HepG2 (cell line): ENCODE measurements around the gene DIPK1B. TPM values are rescaled to one million over a fixed set of nuclear protein-coding genes. Genes with fewer than 3 reads are reported as not detected.

ENCODE experiments used
- ATAC-seq: fragments of 200-7000 bp; cut with Tn5 transposase; 3 replicates; pipeline ENCODE4 v1.9.1; 2020; ENCODE audit warnings: mild to moderate bottlenecking, moderate library complexity
- BruUV-seq: library from RNA; stranded (reverse); fragments of 400-500 nt; replicated peaks from 2 replicates; lab custom pipeline; 2021; lab: Mats Ljungman, UMichigan
- CTCF ChIA-PET: fragments of 300-600 bp; formaldehyde crosslinking; extraction: SDS; loops from one replicate; lab custom pipeline; 2021; ENCODE audit warnings: low total read pairs, inconsistent platforms, low intra/inter-chr PET ratio; lab: Yijun Ruan, JAX
- POLR2A ChIA-PET: fragments of 350-600 bp; sonication (Branson Sonifier 250); formaldehyde crosslinking; loops from one replicate; lab custom pipeline; 2020; ENCODE audit warnings: antibody characterized with exemption, inconsistent platforms; lab: Yijun Ruan, JAX
- DNase-seq: peaks from one replicate; pipeline ENCODE4 v3.0.0-alpha.2; 2015; ENCODE audit warnings: low spot score
- FAIRE-seq: peaks from 3 replicates; lab custom pipeline; 2011; peaks lifted over from hg19 to GRCh38; lab: Jason Lieb, UNC
- H2AFZ ChIP-seq: one replicate; pipeline ENCODE4 v1.6.1; 2011; ENCODE audit warnings: low read length, inconsistent platforms
- H3K27ac ChIP-seq: fragments of 300-600 bp; 3 replicates; pipeline ENCODE4 v1.8.0; 2011; ENCODE audit warnings: mixed run types, mild to moderate bottlenecking, mixed read lengths, low read length, inconsistent platforms; ENCODE audit not compliant: insufficient read depth; ENCODE audit errors: extremely low read length
- H3K27me3 ChIP-seq, 2 experiments: fragments of 200-600 bp in 1 of 2; 2 replicates in 1 of 2; 3 replicates in 1 of 2; pipeline versions ENCODE4 v1.6.0 to v1.8.0; 2011; ENCODE audit warnings: low read length in 2 of 2, mild to moderate bottlenecking in 2 of 2, moderate library complexity in 2 of 2, inconsistent platforms in 1 of 2; ENCODE audit not compliant: insufficient read depth in 2 of 2, control insufficient read depth in 1 of 2
- H3K36me3 ChIP-seq, 2 experiments: fragments of 200-600 bp in 1 of 2; replicated peaks in 1 of 2; 2 replicates in 1 of 2; 3 replicates in 1 of 2; pipeline versions ENCODE4 v1.5.1 to v1.8.0; 2011; ENCODE audit warnings: low read length in 2 of 2, inconsistent platforms in 1 of 2; ENCODE audit not compliant: insufficient read depth in 2 of 2, control insufficient read depth in 1 of 2
- H3K4me1 ChIP-seq: 2 replicates; pipeline ENCODE4 v1.5.1; 2012; ENCODE audit warnings: low read length, inconsistent platforms; ENCODE audit not compliant: insufficient read depth
- H3K4me2 ChIP-seq: 2 replicates; pipeline ENCODE4 v1.6.0; 2011; ENCODE audit warnings: low read depth, low read length, inconsistent platforms
- H3K4me3 ChIP-seq, 3 experiments: fragments of 200-600 bp in 1 of 3; sonication (generic), shearing (Covaris generic) in 1 of 3; replicated peaks in 1 of 3; 2 replicates each; pipeline ENCODE4 v1.5.1; 2011 to 2016; ENCODE audit warnings: low read length in 3 of 3, inconsistent platforms in 2 of 3, low read depth in 2 of 3, mild to moderate bottlenecking in 2 of 3, control low read depth in 1 of 3, mixed read lengths in 1 of 3; ENCODE audit not compliant: insufficient read depth in 1 of 3
- H3K79me2 ChIP-seq: one replicate; pipeline ENCODE4 v1.6.1; 2011; ENCODE audit warnings: low read length, inconsistent platforms; ENCODE audit not compliant: insufficient read depth
- H3K9ac ChIP-seq: 2 replicates; pipeline ENCODE4 v1.6.0; 2011; ENCODE audit warnings: mild to moderate bottlenecking, low read depth, low read length, inconsistent platforms; ENCODE audit not compliant: insufficient read depth
- H3K9me3 ChIP-seq: 2 replicates; pipeline ENCODE4 v1.5.1; 2012; ENCODE audit warnings: mild to moderate bottlenecking, low read length
- H4K20me1 ChIP-seq: 2 replicates; pipeline ENCODE4 v1.6.0; 2011; ENCODE audit warnings: inconsistent platforms, mild to moderate bottlenecking, low read length, moderate library complexity; ENCODE audit not compliant: insufficient read depth
- CAMTA2 ChIP-seq: sonication (generic); formaldehyde crosslinking; IDR thresholded peaks from 2 replicates; pipeline ENCODE4 v1.4.0; 2020; ENCODE audit warnings: mild to moderate bottlenecking, missing genetic modification reagents, borderline replicate concordance
- HNF4A ChIP-seq: sonication (generic); formaldehyde crosslinking; IDR thresholded peaks from 2 replicates; pipeline ENCODE4 v1.4.0; 2020; ENCODE audit warnings: missing genetic modification reagents
- MAFF ChIP-seq: IDR thresholded peaks from 2 replicates; pipeline ENCODE4 v1.6.1; 2011; ENCODE audit warnings: low read depth, low read length, improper control_type of control experiment
- NR2C2 ChIP-seq: sonication (generic); formaldehyde crosslinking; IDR thresholded peaks from 2 replicates; pipeline ENCODE4 v1.4.0; 2020; ENCODE audit warnings: missing genetic modification reagents, mild to moderate bottlenecking, moderate library complexity, borderline replicate concordance
- NRL ChIP-seq: sonication (generic); formaldehyde crosslinking; IDR thresholded peaks from 2 replicates; pipeline ENCODE4 v1.5.0; 2020; ENCODE audit warnings: missing genetic modification reagents, mild to moderate bottlenecking, moderate library complexity, borderline replicate concordance
- RCOR2 ChIP-seq: IDR thresholded peaks from 2 replicates; pipeline ENCODE4 v1.6.1; 2016; ENCODE audit warnings: missing biosample characterization, missing genetic modification reagents
- ZNF382 ChIP-seq: sonication (generic); formaldehyde crosslinking; IDR thresholded peaks from 2 replicates; pipeline ENCODE4 v1.5.0; 2020; ENCODE audit warnings: missing genetic modification reagents, mild to moderate bottlenecking, borderline replicate concordance
- ZNF761 ChIP-seq: sonication (generic); formaldehyde crosslinking; conservative IDR thresholded peaks from 2 replicates; pipeline ENCODE4 v1.4.0; 2020; ENCODE audit warnings: mild to moderate bottlenecking, missing genetic modification reagents
- ZNF781 ChIP-seq: sonication (generic); formaldehyde crosslinking; IDR thresholded peaks from 2 replicates; pipeline ENCODE4 v1.5.1; 2020; ENCODE audit warnings: borderline replicate concordance, mild to moderate bottlenecking, missing genetic modification reagents; ENCODE audit errors: not compliant biosample characterization
- ZNF839 ChIP-seq: sonication (generic); formaldehyde crosslinking; IDR thresholded peaks from 2 replicates; pipeline ENCODE4 v1.4.0; 2020; ENCODE audit warnings: missing genetic modification reagents, mild to moderate bottlenecking, borderline replicate concordance
- WGBS: methylation state at CpG from one replicate; pipeline ENCODE4 v1.1.6; 2017; ENCODE audit warnings: low lambda C conversion rate; 5-methylcytosine and 5-hydroxymethylcytosine counted together
- in situ Hi-C: cut with HindIII; loops from 2 replicates; pipeline ENCODE4 v1.10.0; 2017; ENCODE audit warnings: low pct_unique_long_range_greater_than_20kb; ENCODE audit not compliant: extremely low pct_ligation_motif_present
- intact Hi-C: fragments of 100-400 bp; cut with micrococcal nuclease; formaldehyde crosslinking; loops from one replicate; pipeline ENCODE4 v1.10.0; 2022; ENCODE audit not compliant: unreplicated experiment
- polyA plus RNA-seq, 8 experiments: library from polyadenylated mRNA; depleted of rRNA in 3 of 8; stranded (reverse) in 7 of 8; unstranded in 1 of 8; fragments of >200 nt; fragmentation: Illumina TruSeq in 4 of 8; extraction: Trizol in 4 of 8; gene quantifications; 2 replicates each; pipeline versions ENCODE4 v1.2.1 to v1.2.3, GENCODE V29; 2011 to 2016; ENCODE audit warnings: low read depth in 4 of 8, missing spikeins in 1 of 8, mixed read lengths in 1 of 8; ENCODE audit not compliant: insufficient read depth in 1 of 8
- total RNA-seq, 5 experiments: library from RNA; depleted of rRNA; stranded (reverse); fragments of >200 nt; fragmentation: Illumina TruSeq; extraction: Trizol; gene quantifications; 2 replicates each; pipeline ENCODE4 v1.2.3, GENCODE V29; 2016; ENCODE audit warnings: low read depth in 1 of 5
- TF ChIP-seq, protein P1 (sequence below): sonication (generic); formaldehyde crosslinking; IDR thresholded peaks from 2 replicates; pipeline ENCODE4 v1.4.0; 2020; ENCODE audit warnings: mild to moderate bottlenecking, missing genetic modification reagents, borderline replicate concordance
- TF ChIP-seq, protein P2 (sequence below): sonication (generic); formaldehyde crosslinking; IDR thresholded peaks from 2 replicates; pipeline ENCODE4 v1.4.0; 2020; ENCODE audit warnings: missing genetic modification reagents
- TF ChIP-seq, protein P3 (sequence below): IDR thresholded peaks from 2 replicates; pipeline ENCODE4 v1.4.0; 2020; ENCODE audit warnings: mild to moderate bottlenecking, missing genetic modification reagents
- TF ChIP-seq, protein P4 (sequence below): sonication (generic); formaldehyde crosslinking; conservative IDR thresholded peaks from 2 replicates; pipeline ENCODE4 v1.4.0; 2020; ENCODE audit warnings: missing genetic modification reagents

DIPK1B gene
- total and polyA plus RNA-seq, 2 of the 13 experiments (the other 11 are each of a cell fraction or from before 2014, with no cell fraction given) = 0.18 to 3.9 TPM

DNA sequence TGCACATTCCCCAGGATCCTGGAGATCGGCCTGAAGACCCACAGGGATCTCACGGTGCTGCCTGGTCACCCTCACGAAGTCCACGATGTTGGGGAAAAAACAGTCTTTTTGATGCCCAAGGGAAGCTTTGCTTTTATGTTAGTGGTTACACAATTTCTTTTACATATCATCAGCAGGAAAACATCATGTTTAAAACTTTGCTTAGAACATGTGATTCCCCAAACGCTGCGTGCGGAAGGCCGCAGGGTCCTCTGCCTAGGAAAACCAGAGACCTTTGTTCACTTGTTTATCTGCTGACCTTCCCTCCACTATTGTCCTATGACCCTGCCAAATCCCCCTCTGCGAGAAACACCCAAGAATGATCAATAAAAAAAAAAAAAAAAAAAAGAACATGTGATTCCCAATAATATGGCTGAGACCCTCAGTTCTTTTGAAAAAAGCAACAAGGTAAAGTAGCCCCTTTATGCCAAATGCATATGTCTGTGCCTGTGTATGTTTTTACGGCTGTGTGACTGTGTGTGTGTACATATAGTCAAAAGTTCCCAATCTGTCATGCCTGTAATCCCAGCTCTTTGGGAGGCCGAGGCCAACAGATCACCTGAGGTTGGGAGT is 13.6 kb upstream of the DIPK1B start:
- Histone ChIP-seq H3K4me3 (peak overlapping the region in 1 of 3 experiments; percentile 73; a peak in 1 of 6 replicates), H3K9ac (no peak overlapping the region), H2AFZ (no peak overlapping the region), H3K27ac (peak overlapping the region; percentile 85), H4K20me1 (no peaks in the 10 kb centered on the region), H3K4me1 (peaks cover 61% of the 10 kb centered on the region), H3K36me3 (no peaks in the 10 kb centered on the region), H3K4me2 (peak overlapping the region; percentile 91), H3K9me3 (no peaks in the 10 kb centered on the region), H3K27me3 (peaks cover 4 to 17% of the 10 kb centered on the region in 2 experiments; a peak in 4 of 5 replicates), H3K79me2 (no peaks in the 10 kb centered on the region)
- in situ Hi-C loops (no loop called here), intact Hi-C loops (no loop called here)
- no peak for ATAC-seq
- 3% methylated on average over 9 of the region's 11 CpGs for WGBS
- no peak for DNase-seq
- no TSS peak for BruUV-seq
- no peak for FAIRE-seq
- ChIA-PET POLR2A (interaction anchor here (1.0 to 3.0 kb wide), 3 partner anchors 9 to 29 kb away, joined by 3 to 30 read pairs (median 4); no protein-coding TSS in a partner anchor), CTCF (no interaction called here)
- TF ChIP-seq NRL (CRISPR knock-in tag) (no peak), ZNF839 (CRISPR knock-in tag) (no peak), ZNF761 (CRISPR knock-in tag) (no peak), ZNF382 (no peak), RCOR2 (CRISPR knock-in tag) (no peak), CAMTA2 (CRISPR knock-in tag) (no peak), MAFF (no peak), NR2C2 (no peak), ZNF781 (CRISPR knock-in tag) (no peak), HNF4A (CRISPR knock-in tag) (peak; percentile 40; the same call in 1 of the 2 replicates)
- TF ChIP-seq, protein P1, sequence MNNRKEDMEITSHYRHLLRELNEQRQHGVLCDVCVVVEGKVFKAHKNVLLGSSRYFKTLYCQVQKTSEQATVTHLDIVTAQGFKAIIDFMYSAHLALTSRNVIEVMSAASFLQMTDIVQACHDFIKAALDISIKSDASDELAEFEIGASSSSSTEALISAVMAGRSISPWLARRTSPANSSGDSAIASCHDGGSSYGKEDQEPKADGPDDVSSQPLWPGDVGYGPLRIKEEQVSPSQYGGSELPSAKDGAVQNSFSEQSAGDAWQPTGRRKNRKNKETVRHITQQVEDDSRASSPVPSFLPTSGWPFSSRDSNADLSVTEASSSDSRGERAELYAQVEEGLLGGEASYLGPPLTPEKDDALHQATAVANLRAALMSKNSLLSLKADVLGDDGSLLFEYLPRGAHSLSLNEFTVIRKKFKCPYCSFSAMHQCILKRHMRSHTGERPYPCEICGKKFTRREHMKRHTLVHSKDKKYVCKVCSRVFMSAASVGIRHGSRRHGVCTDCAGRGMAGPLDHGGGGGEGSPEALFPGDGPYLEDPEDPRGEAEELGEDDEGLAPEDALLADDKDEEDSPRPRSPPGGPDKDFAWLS (CRISPR knock-in tag) = no peak
- TF ChIP-seq, protein P2, sequence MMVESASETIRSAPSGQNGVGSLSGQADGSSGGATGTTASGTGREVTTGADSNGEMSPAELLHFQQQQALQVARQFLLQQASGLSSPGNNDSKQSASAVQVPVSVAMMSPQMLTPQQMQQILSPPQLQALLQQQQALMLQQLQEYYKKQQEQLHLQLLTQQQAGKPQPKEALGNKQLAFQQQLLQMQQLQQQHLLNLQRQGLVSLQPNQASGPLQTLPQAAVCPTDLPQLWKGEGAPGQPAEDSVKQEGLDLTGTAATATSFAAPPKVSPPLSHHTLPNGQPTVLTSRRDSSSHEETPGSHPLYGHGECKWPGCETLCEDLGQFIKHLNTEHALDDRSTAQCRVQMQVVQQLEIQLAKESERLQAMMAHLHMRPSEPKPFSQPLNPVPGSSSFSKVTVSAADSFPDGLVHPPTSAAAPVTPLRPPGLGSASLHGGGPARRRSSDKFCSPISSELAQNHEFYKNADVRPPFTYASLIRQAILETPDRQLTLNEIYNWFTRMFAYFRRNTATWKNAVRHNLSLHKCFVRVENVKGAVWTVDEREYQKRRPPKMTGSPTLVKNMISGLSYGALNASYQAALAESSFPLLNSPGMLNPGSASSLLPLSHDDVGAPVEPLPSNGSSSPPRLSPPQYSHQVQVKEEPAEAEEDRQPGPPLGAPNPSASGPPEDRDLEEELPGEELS = peak; percentile 34; the same call in 1 of the 2 replicates
- TF ChIP-seq, protein P3, sequence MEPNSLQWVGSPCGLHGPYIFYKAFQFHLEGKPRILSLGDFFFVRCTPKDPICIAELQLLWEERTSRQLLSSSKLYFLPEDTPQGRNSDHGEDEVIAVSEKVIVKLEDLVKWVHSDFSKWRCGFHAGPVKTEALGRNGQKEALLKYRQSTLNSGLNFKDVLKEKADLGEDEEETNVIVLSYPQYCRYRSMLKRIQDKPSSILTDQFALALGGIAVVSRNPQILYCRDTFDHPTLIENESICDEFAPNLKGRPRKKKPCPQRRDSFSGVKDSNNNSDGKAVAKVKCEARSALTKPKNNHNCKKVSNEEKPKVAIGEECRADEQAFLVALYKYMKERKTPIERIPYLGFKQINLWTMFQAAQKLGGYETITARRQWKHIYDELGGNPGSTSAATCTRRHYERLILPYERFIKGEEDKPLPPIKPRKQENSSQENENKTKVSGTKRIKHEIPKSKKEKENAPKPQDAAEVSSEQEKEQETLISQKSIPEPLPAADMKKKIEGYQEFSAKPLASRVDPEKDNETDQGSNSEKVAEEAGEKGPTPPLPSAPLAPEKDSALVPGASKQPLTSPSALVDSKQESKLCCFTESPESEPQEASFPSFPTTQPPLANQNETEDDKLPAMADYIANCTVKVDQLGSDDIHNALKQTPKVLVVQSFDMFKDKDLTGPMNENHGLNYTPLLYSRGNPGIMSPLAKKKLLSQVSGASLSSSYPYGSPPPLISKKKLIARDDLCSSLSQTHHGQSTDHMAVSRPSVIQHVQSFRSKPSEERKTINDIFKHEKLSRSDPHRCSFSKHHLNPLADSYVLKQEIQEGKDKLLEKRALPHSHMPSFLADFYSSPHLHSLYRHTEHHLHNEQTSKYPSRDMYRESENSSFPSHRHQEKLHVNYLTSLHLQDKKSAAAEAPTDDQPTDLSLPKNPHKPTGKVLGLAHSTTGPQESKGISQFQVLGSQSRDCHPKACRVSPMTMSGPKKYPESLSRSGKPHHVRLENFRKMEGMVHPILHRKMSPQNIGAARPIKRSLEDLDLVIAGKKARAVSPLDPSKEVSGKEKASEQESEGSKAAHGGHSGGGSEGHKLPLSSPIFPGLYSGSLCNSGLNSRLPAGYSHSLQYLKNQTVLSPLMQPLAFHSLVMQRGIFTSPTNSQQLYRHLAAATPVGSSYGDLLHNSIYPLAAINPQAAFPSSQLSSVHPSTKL (CRISPR knock-in tag) = peak; percentile 22; the same call in 1 of the 2 replicates
- TF ChIP-seq, protein P4, sequence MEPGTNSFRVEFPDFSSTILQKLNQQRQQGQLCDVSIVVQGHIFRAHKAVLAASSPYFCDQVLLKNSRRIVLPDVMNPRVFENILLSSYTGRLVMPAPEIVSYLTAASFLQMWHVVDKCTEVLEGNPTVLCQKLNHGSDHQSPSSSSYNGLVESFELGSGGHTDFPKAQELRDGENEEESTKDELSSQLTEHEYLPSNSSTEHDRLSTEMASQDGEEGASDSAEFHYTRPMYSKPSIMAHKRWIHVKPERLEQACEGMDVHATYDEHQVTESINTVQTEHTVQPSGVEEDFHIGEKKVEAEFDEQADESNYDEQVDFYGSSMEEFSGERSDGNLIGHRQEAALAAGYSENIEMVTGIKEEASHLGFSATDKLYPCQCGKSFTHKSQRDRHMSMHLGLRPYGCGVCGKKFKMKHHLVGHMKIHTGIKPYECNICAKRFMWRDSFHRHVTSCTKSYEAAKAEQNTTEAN (CRISPR knock-in tag) = no peak; the same call in 1 of the 2 replicates
